Smooth muscle cell (in vitro differentiated cells): ENCODE data around the gene RNF112. TPM values are rescaled to one million over a fixed set of nuclear protein-coding genes. Genes with fewer than 3 reads are reported as not detected.

Source experiments
- DNase-seq: peaks from one replicate; lab custom pipeline; 2025; ENCODE audit not compliant: unreplicated experiment; lab: John Stamatoyannopoulos, UW
- H2AFZ ChIP-seq: fragments of 200-600 bp; sonication (generic); 2 replicates; pipeline ENCODE4 v1.6.0; 2016; ENCODE audit warnings: antibody characterized with exemption, low read depth, mild to moderate bottlenecking
- H3F3A ChIP-seq: fragments of 200-600 bp; sonication (generic); 2 replicates; pipeline ENCODE4 v1.6.0; 2017; ENCODE audit warnings: antibody characterized with exemption, low read depth
- H3K27ac ChIP-seq: fragments of 200-600 bp; sonication (generic); 2 replicates; pipeline ENCODE4 v1.5.1; 2016; ENCODE audit warnings: low read depth, mild to moderate bottlenecking
- H3K27me3 ChIP-seq: fragments of 200-600 bp; sonication (generic); 2 replicates; pipeline ENCODE4 v1.6.1; 2016; ENCODE audit warnings: low read depth, mild to moderate bottlenecking
- H3K36me3 ChIP-seq: fragments of 200-600 bp; sonication (generic); 2 replicates; pipeline ENCODE4 v1.5.1; 2016; ENCODE audit warnings: low read depth
- H3K4me1 ChIP-seq: fragments of 200-600 bp; sonication (generic); 2 replicates; pipeline ENCODE4 v1.5.1; 2016; ENCODE audit warnings: low read depth
- H3K4me2 ChIP-seq: fragments of 200-600 bp; sonication (generic); 2 replicates; pipeline ENCODE4 v1.6.0; 2016; ENCODE audit warnings: mild to moderate bottlenecking
- H3K4me3 ChIP-seq: fragments of 200-600 bp; sonication (generic); 2 replicates; pipeline ENCODE4 v1.5.1; 2016; ENCODE audit warnings: mild to moderate bottlenecking
- H3K79me2 ChIP-seq: fragments of 200-600 bp; sonication (generic); 2 replicates; pipeline ENCODE4 v1.6.0; 2016; ENCODE audit warnings: low read depth, mild to moderate bottlenecking
- H3K9ac ChIP-seq: fragments of 200-600 bp; sonication (generic); 2 replicates; pipeline ENCODE4 v1.6.0; 2016; ENCODE audit warnings: low read depth
- H3K9me3 ChIP-seq: fragments of 200-600 bp; sonication (generic); replicated peaks from 2 replicates; pipeline ENCODE4 v1.5.1; 2016; ENCODE audit warnings: low read depth
- H4K20me1 ChIP-seq: fragments of 200-600 bp; sonication (generic); 2 replicates; pipeline ENCODE4 v1.6.0; 2016; ENCODE audit warnings: low read depth
- WGBS: methylation state at CpG from one replicate; pipeline ENCODE4 v1.1.7; 2016; ENCODE audit warnings: low lambda C conversion rate; 5-methylcytosine and 5-hydroxymethylcytosine counted together
- polyA plus RNA-seq: library from polyadenylated mRNA; unstranded; fragments of >200 nt; fragmentation: Nextera tagmentation; extraction: Ambion mirVana; gene quantifications from 2 replicates; pipeline ENCODE4 v1.2.1, GENCODE V29; 2016
- total RNA-seq: library from RNA; depleted of rRNA; stranded (reverse); fragments of >200 nt; gene quantifications from 2 replicates; pipeline ENCODE4 v1.2.3, GENCODE V29; 2014
- TF ChIP-seq, protein P1 (sequence below): fragments of 200-600 bp; sonication (generic); IDR thresholded peaks from 2 replicates; pipeline ENCODE4 v1.5.1; 2017; ENCODE audit warnings: borderline replicate concordance, mild to moderate bottlenecking, antibody characterized with exemption; ENCODE audit not compliant: insufficient read depth, poor library complexity, severe bottlenecking

RNF112 gene
- total and polyA plus RNA-seq, 2 experiments from 2014 or later, result 4.6 to 7.2 TPM

DNA sequence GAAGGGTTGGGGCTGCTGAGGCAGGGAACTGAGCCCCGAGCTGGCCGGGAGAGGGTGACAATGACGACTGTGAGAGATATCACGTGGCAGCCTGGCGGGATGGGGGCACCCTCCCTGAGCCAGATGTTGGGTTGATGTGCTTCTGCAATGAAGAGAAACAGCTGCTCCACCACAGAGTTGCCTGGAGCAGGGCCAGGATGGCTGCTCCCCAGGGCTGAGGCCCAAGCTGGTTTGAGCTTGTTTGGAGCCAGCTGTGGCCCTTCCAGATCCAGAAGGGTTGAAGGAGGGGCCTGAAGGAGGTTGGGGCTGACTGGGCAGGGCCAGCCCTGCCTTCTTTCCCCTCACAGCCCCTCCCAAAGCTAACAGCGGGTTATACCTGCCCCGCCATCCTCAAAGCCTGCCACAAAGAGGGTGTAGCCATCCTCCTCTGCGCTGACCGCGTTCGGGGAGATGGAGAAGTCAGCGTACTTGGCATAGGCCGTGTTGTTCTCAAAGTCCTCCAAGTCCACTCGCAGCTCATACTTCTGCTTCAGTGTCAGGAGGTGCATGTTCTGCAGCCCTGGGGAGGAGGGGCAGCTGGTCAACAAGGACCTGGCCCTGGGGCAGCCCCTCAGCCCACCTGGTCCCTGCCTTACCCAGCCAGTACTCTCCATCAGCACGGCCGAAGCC is 26.2 kb upstream of the RNF112 start:
- peaks cover 19% of the 10 kb centered on the region for H3K4me1 ChIP-seq
- H3K9ac ChIP-seq, result no peak overlapping the region
- no peaks in the 10 kb centered on the region for H3K27me3 ChIP-seq
- no peak overlapping the region for H2AFZ ChIP-seq
- peaks cover 10% of the 10 kb centered on the region for H3K79me2 ChIP-seq
- 57% methylated on average over 16 of the region's 16 CpGs for WGBS
- H3K9me3 ChIP-seq, result no peaks in the 10 kb centered on the region
- peaks cover 36% of the 10 kb centered on the region for H3F3A ChIP-seq
- peak; percentile 30 for DNase-seq
- H3K36me3 ChIP-seq, result no peaks in the 10 kb centered on the region
- H3K4me3 ChIP-seq, result peak overlapping the region; percentile 45
- peaks cover 49% of the 10 kb centered on the region for H4K20me1 ChIP-seq
- TF ChIP-seq, protein P1, sequence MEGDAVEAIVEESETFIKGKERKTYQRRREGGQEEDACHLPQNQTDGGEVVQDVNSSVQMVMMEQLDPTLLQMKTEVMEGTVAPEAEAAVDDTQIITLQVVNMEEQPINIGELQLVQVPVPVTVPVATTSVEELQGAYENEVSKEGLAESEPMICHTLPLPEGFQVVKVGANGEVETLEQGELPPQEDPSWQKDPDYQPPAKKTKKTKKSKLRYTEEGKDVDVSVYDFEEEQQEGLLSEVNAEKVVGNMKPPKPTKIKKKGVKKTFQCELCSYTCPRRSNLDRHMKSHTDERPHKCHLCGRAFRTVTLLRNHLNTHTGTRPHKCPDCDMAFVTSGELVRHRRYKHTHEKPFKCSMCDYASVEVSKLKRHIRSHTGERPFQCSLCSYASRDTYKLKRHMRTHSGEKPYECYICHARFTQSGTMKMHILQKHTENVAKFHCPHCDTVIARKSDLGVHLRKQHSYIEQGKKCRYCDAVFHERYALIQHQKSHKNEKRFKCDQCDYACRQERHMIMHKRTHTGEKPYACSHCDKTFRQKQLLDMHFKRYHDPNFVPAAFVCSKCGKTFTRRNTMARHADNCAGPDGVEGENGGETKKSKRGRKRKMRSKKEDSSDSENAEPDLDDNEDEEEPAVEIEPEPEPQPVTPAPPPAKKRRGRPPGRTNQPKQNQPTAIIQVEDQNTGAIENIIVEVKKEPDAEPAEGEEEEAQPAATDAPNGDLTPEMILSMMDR, result no peak
- peak overlapping the region; percentile 49 for H3K27ac ChIP-seq
- H3K4me2 ChIP-seq, result peak overlapping the region; percentile 84

DNA sequence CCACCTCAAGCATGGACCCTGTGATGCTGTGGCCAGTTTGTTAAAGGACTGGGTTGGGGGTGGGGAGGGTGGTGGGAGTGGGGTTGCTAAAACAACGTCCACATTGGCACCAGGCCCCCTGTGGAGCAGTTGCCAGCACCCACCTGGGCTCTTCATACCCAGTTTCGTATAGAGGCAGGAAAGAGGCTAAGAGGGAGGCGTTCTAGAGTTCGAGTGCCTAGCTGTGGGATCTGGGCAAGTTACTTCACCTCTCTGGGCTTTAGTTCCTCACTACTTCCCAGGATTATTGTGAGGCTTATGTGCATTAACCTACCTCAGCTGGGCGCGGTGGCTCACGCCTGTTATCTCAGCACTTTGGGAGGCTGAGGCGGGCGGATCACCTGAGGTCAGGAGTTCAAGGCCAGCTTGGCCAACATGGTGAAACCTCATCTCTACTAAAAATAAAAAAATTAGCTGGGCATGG is 25.5 kb upstream of the RNF112 start:
- H3K27ac ChIP-seq, result peak overlapping the region; percentile 91
- no peak overlapping the region for H2AFZ ChIP-seq
- no peak for DNase-seq
- H4K20me1 ChIP-seq, result peaks cover 43% of the 10 kb centered on the region
- H3K27me3 ChIP-seq, result no peaks in the 10 kb centered on the region
- H3F3A ChIP-seq, result peaks cover 37% of the 10 kb centered on the region
- H3K36me3 ChIP-seq, result no peaks in the 10 kb centered on the region
- no peak overlapping the region for H3K9ac ChIP-seq
- H3K4me1 ChIP-seq, result peaks cover 26% of the 10 kb centered on the region
- H3K9me3 ChIP-seq, result no peaks in the 10 kb centered on the region
- H3K4me3 ChIP-seq, result peak overlapping the region; percentile 45
- 87% methylated on average over 9 of the region's 9 CpGs for WGBS
- TF ChIP-seq, protein P1, result no peak
- H3K79me2 ChIP-seq, result peaks cover 3% of the 10 kb centered on the region
- H3K4me2 ChIP-seq, result peak overlapping the region; percentile 84

- no peaks in the 10 kb centered on the region for H3K27me3 ChIP-seq
- peak overlapping the region; percentile 84 for H3K4me2 ChIP-seq
- no peaks in the 10 kb centered on the region for H3K79me2 ChIP-seq
- H3K4me1 ChIP-seq, result peaks cover 30% of the 10 kb centered on the region
- peak overlapping the region; percentile 91 for H3K27ac ChIP-seq
- H4K20me1 ChIP-seq, result peaks cover 36% of the 10 kb centered on the region
- DNase-seq, result peak; percentile 64
- 34% methylated on average over 20 of the region's 20 CpGs for WGBS
- H2AFZ ChIP-seq, result no peak overlapping the region
- H3K9ac ChIP-seq, result peak overlapping the region; percentile 27
- TF ChIP-seq, protein P1, result no peak
- H3K9me3 ChIP-seq, result no peaks in the 10 kb centered on the region
- peaks cover 41% of the 10 kb centered on the region for H3F3A ChIP-seq
- peak overlapping the region; percentile 45 for H3K4me3 ChIP-seq
- no peaks in the 10 kb centered on the region for H3K36me3 ChIP-seq
Measured at GRCh38 chr17:19386051-19386929, 24.7 kb upstream of the RNF112 start.
